Measurements from ENCODE around the gene CCL15. TPM values are rescaled to one million over a fixed set of nuclear protein-coding genes. Genes with fewer than 3 reads are reported as not detected.

The CCL15 gene, protein sequence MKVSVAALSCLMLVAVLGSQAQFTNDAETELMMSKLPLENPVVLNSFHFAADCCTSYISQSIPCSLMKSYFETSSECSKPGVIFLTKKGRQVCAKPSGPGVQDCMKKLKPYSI
- total RNA-seq = not detected in 2 replicates

DNA sequence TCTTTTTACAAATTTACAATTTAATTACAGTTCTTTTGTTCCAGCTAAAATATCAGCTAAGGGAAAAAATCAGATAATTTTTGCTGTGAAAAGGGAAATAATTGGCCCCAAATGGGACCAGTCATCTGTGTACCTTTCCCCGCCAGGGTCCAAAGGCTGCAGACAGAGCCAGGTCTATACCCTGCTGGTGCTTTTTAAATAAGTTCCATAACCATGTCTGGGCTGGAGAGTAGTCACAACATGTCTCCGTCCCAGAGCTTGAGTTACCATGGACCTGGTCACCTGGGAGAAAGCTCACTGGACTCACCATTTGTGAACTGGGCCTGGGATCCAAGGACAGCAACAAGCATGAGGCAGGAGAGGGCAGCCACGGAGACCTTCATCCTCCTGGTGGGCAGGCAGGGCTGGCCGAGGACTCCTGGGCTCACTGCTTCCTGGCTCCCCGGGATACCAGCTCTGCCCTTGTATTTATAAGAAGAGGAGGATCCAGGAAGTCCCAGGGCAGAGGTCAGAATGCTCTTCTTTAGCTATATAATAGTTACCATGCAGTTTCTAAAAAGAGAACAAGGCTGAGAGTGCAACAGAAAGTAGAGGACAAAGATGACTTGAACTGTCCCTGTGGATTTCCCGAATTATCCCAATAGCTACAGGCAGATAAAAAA lies at the start of gene CCL15:
Gene CCL15, minus strand, starts transcription at position 444 of the 662 bp plus-strand sequence. Its CDS starts 61 bp downstream, at position 383.

DNA sequence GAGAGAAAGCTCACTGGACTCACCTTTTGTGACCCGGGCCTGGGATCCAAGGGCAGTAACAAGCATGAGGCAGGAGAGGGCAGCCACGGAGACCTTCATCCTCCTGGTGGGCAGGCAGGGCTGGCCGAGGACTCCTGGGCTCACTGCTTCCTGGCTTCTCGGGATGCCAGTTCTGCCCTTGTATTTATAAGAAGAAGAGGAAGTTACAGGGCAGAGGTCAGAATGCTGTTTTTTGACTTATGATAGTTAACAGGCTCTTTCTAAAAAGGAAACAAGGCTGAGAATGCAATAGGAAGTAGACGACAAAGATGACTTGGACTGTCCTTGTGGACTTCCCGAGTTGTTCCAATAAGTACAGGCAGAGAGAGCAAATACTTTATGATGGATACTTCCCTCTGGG lies 16.4 kb upstream of the CCL15 start, which contains the start of gene CCL23:
Gene CCL23, minus strand, starts transcription at position 174 of the 400 bp plus-strand sequence. Its CDS starts 75 bp downstream, at position 99.

DNA sequence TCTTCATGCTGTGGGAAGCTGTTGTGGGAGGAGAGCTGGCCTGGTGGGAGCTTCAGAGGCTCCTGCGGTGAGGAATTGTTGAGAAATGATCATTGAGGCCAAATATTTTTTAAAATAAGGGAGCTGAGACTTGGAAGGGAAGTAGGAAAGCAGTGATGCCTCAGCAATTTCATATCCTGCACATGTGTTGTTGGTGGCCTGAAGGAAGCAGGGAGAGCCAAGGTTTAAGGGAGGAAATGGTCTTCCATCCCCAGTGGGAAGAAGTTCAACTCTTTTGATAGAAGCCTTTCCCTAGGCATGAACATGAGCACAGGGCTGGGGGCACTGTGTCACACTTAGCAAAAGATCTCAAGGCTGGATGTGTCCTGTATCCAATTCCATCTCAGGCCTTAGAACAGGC lies 14.7 kb downstream of the CCL15 start, which contains the start of gene CCL14:
Gene CCL14, minus strand, starts transcription at position 87 of the 400 bp plus-strand sequence. Its CDS starts 80 bp downstream, at position 7.

DNA sequence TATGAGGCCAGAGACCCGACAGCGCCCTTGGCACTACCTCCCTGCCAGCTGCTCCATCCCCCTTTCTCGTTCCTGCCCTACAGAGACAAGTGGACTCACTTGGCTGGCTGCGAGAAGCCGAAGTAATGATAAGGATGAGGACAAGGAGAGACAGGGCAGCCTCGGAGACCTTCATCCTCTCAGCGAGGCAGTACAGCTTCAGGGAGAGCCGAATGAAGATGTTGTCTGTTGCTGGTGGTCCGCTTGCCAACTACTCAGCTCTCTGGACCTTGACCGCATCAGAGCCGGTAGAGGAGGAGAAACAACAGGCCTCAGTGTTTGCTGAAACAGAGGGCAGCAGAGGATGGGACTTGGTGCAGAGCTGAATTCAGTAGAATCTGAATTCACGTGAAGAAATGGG lies 20.1 kb downstream of the CCL15 start, which contains the start of gene CCL16:
Gene CCL16, minus strand, starts transcription at position 252 of the 400 bp plus-strand sequence. Its CDS starts 77 bp downstream, at position 175.

Other genes with a start within 250 kb of the CCL15 start
- not detected in 2 replicates for gene GAS2L2, start 248.3 kb downstream of the CCL15 start, total RNA-seq
- gene C17orf50, start 240.7 kb downstream of the CCL15 start, total RNA-seq = not detected in 2 replicates
- gene MMP28, start 205.9 kb downstream of the CCL15 start, total RNA-seq = 0.33 and 0.60 TPM in 2 replicates
- 74.9 and 97.3 TPM in 2 replicates for gene TAF15, start 192.1 kb downstream of the CCL15 start, total RNA-seq
- not detected in 2 replicates for gene HEATR9, start 132.7 kb downstream of the CCL15 start, total RNA-seq
- 0.33 and 0.34 TPM in 2 replicates for gene CCL5, start 121.2 kb downstream of the CCL15 start, total RNA-seq
- 0.22 TPM in 1 of 2 replicates, not detected in the other for gene RDM1, start 70.8 kb downstream of the CCL15 start, total RNA-seq
- gene LYZL6, start 57.8 kb downstream of the CCL15 start, total RNA-seq = not detected in 2 replicates
- gene CCL16, start 20.1 kb downstream of the CCL15 start, total RNA-seq = 0.11 and 0.26 TPM in 2 replicates
- gene CCL14, start 14.8 kb downstream of the CCL15 start, total RNA-seq = 9.1 and 12.5 TPM in 2 replicates
- gene CCL23, start 16.4 kb upstream of the CCL15 start, total RNA-seq = 0.26 and 0.33 TPM in 2 replicates
- gene CCL18, start 62.7 kb upstream of the CCL15 start, total RNA-seq = not detected in 2 replicates
- not detected in 2 replicates for gene CCL3, start 88.6 kb upstream of the CCL15 start, total RNA-seq
- gene CCL4, start 102.3 kb upstream of the CCL15 start, total RNA-seq = not detected in 2 replicates
- gene TBC1D3B, start 175.1 kb upstream of the CCL15 start, total RNA-seq = 0.43 and 1.5 TPM in 2 replicates
- not detected in 2 replicates for gene CCL3L1, start 195.2 kb upstream of the CCL15 start, total RNA-seq
- not detected in 2 replicates for gene CCL4L2, start 209.5 kb upstream of the CCL15 start, total RNA-seq

Measured in dermis lymphatic vessel endothelial cell (primary cell).